Prostate gland (tissue), 2 donors: Measurements from ENCODE around the gene ACAA1.
"Not testable (repeated sequence)": the region's sequence is repeated elsewhere in the genome, so short reads cannot be mapped to it uniquely, and the experiment has no call there.

Experiments
- CTCF ChIP-seq, 4 experiments: fragments of 200-600 bp in 2 of 4; fragments of 450-650 bp in 2 of 4; sonication (generic) in 2 of 4; IDR thresholded peaks; 1 replicate in 3 of 4; 2 replicates in 1 of 4; pipeline ENCODE4 v1.5.1; 2016 to 2019; ENCODE audit warnings: antibody characterized with exemption in 4 of 4, mild to moderate bottlenecking in 2 of 4, moderate library complexity in 2 of 4
- POLR2A ChIP-seq: fragments of 450-650 bp; IDR thresholded peaks from one replicate; pipeline ENCODE4 v1.6.1; 2016; ENCODE audit warnings: antibody characterized with exemption, mild to moderate bottlenecking
- POLR2AphosphoS5 ChIP-seq: sonication (generic); formaldehyde crosslinking; IDR thresholded peaks from one replicate; pipeline ENCODE4 v1.6.1; 2017; ENCODE audit warnings: antibody characterized with exemption

GRCh38 chr3:38087278-38087677, 49.6 kb downstream of the ACAA1 start:
- TF ChIP-seq CTCF (IDR thresholded peaks at IDR 0.05); POLR2A; POLR2AphosphoS5: not testable (repeated sequence)
